HepG2 (cell line): ENCODE measurements around the gene LDAH.
A peak's percentile ranks its signal among the peaks of the same experiment; 100 is the strongest.

Experiments
- BHLHE40 ChIP-seq: IDR thresholded peaks from 2 replicates; pipeline ENCODE4 v1.6.1; 2011; ENCODE audit warnings: low read length, improper control_type of control experiment
- CBFB ChIP-seq: sonication (generic); formaldehyde crosslinking; IDR thresholded peaks from 2 replicates; pipeline ENCODE4 v1.4.0; 2020; ENCODE audit warnings: missing genetic modification reagents
- MAFK ChIP-seq, 2 experiments: IDR thresholded peaks in 1 of 2; conservative IDR thresholded peaks in 1 of 2; 2 replicates each; pipeline ENCODE4 v1.6.1; 2011; ENCODE audit warnings: improper control_type of control experiment in 2 of 2, low read length in 2 of 2
- NFRKB ChIP-seq: fragments of 450-650 bp; IDR thresholded peaks from 2 replicates; pipeline ENCODE4 v1.6.1; 2017
- POLR2AphosphoS5 ChIP-seq: IDR thresholded peaks from 2 replicates; pipeline ENCODE4 v1.6.1; 2012; ENCODE audit warnings: low read depth, low read length
- RAD51 ChIP-seq: fragments of 450-650 bp; IDR thresholded peaks from 2 replicates; pipeline ENCODE4 v1.6.1; 2016; ENCODE audit warnings: borderline replicate concordance
- SMARCE1 ChIP-seq: fragments of 450-650 bp; IDR thresholded peaks from 2 replicates; pipeline ENCODE4 v1.6.1; 2017; ENCODE audit warnings: borderline replicate concordance
- ZBTB7A ChIP-seq: sonication (generic); formaldehyde crosslinking; IDR thresholded peaks from 2 replicates; pipeline ENCODE4 v1.8.0; 2022; ENCODE audit warnings: mild to moderate bottlenecking, missing genetic modification reagents
- ZIK1 ChIP-seq: sonication (generic); formaldehyde crosslinking; IDR thresholded peaks from 2 replicates; pipeline ENCODE4 v1.5.0; 2020; ENCODE audit warnings: mild to moderate bottlenecking, low read depth, missing genetic modification reagents, borderline replicate concordance
- TF ChIP-seq, protein P1 (sequence below): sonication (generic); formaldehyde crosslinking; IDR thresholded peaks from 2 replicates; pipeline ENCODE4 v1.5.0; 2020; ENCODE audit warnings: mild to moderate bottlenecking, missing genetic modification reagents, moderate library complexity
- TF ChIP-seq, protein P2 (sequence below): sonication (generic); formaldehyde crosslinking; IDR thresholded peaks from 2 replicates; pipeline ENCODE4 v1.4.0; 2020; ENCODE audit warnings: mild to moderate bottlenecking, missing genetic modification reagents, borderline replicate concordance
- TF ChIP-seq, protein P3 (sequence below), 2 experiments: sonication (generic) in 1 of 2; formaldehyde crosslinking in 1 of 2; IDR thresholded peaks; 2 replicates each; pipeline versions ENCODE4 v1.5.1 to v1.6.1; 2011 to 2020; ENCODE audit warnings: borderline replicate concordance in 1 of 2, low read depth in 1 of 2, low read length in 1 of 2, mild to moderate bottlenecking in 1 of 2, missing genetic modification reagents in 1 of 2, moderate library complexity in 1 of 2

DNA sequence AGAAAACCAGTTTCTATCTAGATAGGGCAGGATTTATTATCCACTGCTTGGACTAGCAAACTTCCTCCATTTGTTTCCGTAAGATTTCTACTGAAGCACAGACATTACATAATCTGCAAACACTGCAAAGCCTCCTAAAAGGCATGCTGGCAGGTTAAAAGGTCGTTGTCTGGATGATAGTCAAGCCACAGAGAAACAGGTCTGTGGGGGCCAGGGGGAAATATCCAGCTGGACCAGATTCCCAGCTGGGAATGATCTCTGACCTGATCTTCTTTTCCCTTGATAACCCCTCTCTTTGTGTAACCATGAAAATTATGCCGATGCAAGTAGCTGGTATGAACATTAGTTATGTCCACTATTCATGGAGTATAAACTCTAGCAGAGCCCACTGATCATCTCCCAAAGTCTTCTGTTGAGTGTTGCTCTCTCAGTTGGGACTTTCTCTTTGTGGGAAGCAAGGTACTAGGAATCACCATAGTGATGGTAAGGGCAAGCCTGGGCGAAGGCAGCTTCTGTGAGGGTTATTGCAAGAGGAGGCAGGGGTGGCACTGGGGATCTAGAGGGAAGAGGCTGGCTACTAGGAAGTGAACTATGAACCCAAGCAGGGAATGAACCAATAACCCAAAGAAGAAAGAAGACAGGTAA, 94.7 kb downstream of the LDAH start:
- TF ChIP-seq, protein P1, sequence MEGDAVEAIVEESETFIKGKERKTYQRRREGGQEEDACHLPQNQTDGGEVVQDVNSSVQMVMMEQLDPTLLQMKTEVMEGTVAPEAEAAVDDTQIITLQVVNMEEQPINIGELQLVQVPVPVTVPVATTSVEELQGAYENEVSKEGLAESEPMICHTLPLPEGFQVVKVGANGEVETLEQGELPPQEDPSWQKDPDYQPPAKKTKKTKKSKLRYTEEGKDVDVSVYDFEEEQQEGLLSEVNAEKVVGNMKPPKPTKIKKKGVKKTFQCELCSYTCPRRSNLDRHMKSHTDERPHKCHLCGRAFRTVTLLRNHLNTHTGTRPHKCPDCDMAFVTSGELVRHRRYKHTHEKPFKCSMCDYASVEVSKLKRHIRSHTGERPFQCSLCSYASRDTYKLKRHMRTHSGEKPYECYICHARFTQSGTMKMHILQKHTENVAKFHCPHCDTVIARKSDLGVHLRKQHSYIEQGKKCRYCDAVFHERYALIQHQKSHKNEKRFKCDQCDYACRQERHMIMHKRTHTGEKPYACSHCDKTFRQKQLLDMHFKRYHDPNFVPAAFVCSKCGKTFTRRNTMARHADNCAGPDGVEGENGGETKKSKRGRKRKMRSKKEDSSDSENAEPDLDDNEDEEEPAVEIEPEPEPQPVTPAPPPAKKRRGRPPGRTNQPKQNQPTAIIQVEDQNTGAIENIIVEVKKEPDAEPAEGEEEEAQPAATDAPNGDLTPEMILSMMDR (CRISPR knock-in tag) = 0 out of 2 replicates have a peak, but pooled peaks have one; percentile 13
- no peak for TF ChIP-seq ZIK1
- TF ChIP-seq, protein P2, sequence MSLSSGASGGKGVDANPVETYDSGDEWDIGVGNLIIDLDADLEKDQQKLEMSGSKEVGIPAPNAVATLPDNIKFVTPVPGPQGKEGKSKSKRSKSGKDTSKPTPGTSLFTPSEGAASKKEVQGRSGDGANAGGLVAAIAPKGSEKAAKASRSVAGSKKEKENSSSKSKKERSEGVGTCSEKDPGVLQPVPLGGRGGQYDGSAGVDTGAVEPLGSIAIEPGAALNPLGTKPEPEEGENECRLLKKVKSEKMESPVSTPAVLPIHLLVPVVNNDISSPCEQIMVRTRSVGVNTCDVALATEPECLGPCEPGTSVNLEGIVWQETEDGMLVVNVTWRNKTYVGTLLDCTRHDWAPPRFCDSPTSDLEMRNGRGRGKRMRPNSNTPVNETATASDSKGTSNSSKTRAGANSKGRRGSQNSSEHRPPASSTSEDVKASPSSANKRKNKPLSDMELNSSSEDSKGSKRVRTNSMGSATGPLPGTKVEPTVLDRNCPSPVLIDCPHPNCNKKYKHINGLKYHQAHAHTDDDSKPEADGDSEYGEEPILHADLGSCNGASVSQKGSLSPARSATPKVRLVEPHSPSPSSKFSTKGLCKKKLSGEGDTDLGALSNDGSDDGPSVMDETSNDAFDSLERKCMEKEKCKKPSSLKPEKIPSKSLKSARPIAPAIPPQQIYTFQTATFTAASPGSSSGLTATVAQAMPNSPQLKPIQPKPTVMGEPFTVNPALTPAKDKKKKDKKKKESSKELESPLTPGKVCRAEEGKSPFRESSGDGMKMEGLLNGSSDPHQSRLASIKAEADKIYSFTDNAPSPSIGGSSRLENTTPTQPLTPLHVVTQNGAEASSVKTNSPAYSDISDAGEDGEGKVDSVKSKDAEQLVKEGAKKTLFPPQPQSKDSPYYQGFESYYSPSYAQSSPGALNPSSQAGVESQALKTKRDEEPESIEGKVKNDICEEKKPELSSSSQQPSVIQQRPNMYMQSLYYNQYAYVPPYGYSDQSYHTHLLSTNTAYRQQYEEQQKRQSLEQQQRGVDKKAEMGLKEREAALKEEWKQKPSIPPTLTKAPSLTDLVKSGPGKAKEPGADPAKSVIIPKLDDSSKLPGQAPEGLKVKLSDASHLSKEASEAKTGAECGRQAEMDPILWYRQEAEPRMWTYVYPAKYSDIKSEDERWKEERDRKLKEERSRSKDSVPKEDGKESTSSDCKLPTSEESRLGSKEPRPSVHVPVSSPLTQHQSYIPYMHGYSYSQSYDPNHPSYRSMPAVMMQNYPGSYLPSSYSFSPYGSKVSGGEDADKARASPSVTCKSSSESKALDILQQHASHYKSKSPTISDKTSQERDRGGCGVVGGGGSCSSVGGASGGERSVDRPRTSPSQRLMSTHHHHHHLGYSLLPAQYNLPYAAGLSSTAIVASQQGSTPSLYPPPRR (CRISPR knock-in tag) = peak; percentile 93
- TF ChIP-seq, protein P3, sequence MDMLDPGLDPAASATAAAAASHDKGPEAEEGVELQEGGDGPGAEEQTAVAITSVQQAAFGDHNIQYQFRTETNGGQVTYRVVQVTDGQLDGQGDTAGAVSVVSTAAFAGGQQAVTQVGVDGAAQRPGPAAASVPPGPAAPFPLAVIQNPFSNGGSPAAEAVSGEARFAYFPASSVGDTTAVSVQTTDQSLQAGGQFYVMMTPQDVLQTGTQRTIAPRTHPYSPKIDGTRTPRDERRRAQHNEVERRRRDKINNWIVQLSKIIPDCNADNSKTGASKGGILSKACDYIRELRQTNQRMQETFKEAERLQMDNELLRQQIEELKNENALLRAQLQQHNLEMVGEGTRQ (IDR thresholded peaks at IDR 0.05; ENCODE audit: low read depth, low read length) = no peak
- TF ChIP-seq, protein P3 (CRISPR knock-in tag; IDR thresholded peaks at IDR 0.05; ENCODE audit: borderline replicate concordance) = no peak
- TF ChIP-seq RAD51 = no peak
- TF ChIP-seq BHLHE40 = peak; percentile 62
- no peak for TF ChIP-seq POLR2AphosphoS5
- TF ChIP-seq ZBTB7A (CRISPR knock-in tag) = no peak
- TF ChIP-seq SMARCE1 = no peak
- peak; percentile 76; the same call in 1 of the 2 replicates for TF ChIP-seq CBFB (CRISPR knock-in tag)
- TF ChIP-seq MAFK (conservative IDR thresholded peaks at IDR 0.05 in 1 of 2, IDR thresholded peaks at IDR 0.05 in 1 of 2; ENCODE audit: low read length in 2 of 2) = 0 out of 4 replicates have a peak, but pooled peaks of 1 of the 2 experiments have one; percentile 12
- no peak for TF ChIP-seq NFRKB
